SK-N-MC (cell line): ENCODE results near the gene ALAS2.

Experiments used
- EZH2 ChIP-seq: fragments of 200-600 bp; sonication (generic); IDR thresholded peaks from one replicate; pipeline ENCODE4 v1.6.1; 2017; ENCODE audit warnings: antibody characterized with exemption
- FOXP2 ChIP-seq: optimal IDR thresholded peaks from 2 replicates; pipeline ENCODE3; 2011; ENCODE audit warnings: mild to moderate bottlenecking, moderate library complexity; ENCODE audit not compliant: insufficient read depth; ENCODE audit errors: extremely low read length, control extremely low read depth
- POLR2AphosphoS5 ChIP-seq: IDR thresholded peaks from 2 replicates; pipeline ENCODE4 v1.6.1; 2012; ENCODE audit warnings: mild to moderate bottlenecking, low read depth, low read length, borderline replicate concordance

GRCh38 chrX:54964766-54965497, 65.8 kb downstream of the ALAS2 start:
- TF ChIP-seq POLR2AphosphoS5, result no peak
- no peak for TF ChIP-seq EZH2
- TF ChIP-seq FOXP2, result no peak
